A549 treated with Hydrocortisone at 1 μM for 4 hours (cell line): Measurements from ENCODE around the gene MRFAP1. TPM values are rescaled to one million over a fixed set of nuclear protein-coding genes. Genes with fewer than 3 reads are reported as not detected.

Experiments used
- total RNA-seq: library from RNA; stranded (reverse); fragments of 200-300 nt; extraction: Qiagen RNA extraction; gene quantifications from 5 replicates; pipeline ENCODE4 v1.2.3, GENCODE V29; 2022

MRFAP1 gene
- 264 to 286 TPM (median 272 TPM) in 5 replicates for total RNA-seq

DNA sequence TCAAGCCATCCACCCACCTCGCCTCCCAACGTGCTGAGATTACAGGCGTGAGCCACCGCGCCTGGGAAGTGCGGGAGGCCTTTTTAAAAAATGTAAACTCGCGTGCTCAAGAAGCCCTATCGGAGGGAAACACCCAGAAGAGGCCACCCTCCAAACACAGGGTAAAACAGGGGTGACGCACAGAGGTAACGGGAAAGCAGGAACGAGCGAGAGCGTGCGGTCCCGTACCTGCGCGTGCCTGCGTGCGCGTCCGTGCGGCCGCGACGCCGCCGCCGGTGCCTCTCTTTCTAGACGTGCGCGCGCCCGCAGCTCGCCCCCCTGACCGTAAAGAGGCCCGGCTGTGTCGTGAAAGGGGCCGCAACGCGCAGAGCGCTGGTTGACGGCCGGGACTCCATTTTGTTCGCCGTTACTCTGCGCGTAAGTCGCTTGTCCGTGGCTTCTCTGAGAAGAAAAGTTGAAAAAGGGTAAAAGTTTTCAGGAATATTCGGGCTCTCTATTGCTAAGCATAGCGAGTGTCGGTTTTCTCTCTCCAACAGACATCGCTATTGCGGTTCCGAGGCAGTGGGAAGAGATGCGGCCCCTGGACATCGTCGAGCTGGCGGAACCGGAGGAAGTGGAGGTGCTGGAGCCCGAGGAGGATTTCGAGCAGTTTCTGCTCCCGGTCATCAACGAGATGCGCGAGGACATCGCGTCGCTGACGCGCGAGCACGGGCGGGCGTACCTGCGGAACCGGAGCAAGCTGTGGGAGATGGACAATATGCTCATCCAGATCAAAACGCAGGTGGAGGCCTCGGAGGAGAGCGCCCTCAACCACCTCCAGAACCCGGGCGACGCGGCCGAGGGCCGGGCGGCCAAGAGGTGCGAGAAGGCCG, at the start of gene MRFAP1:
Gene MRFAP1, plus strand, starts transcription at position 394 of the 872 bp plus-strand sequence. Its CDS starts 178 bp downstream, at position 572.

Other genes starting within 250 kb of the MRFAP1 start
- gene PPP2R2C, start 168.1 kb upstream of the MRFAP1 start, total RNA-seq = 31.0 to 37.7 TPM (median 35.7 TPM) in 5 replicates
- gene MAN2B2, start 65.5 kb upstream of the MRFAP1 start, total RNA-seq = 8.6 to 10.3 TPM (median 9.4 TPM) in 5 replicates
- gene S100P, start 53.2 kb downstream of the MRFAP1 start, total RNA-seq = 44.4 to 144 TPM (median 132 TPM) in 5 replicates
- gene MRFAP1L1, start 69.2 kb downstream of the MRFAP1 start, total RNA-seq = 31.8 to 38.1 TPM (median 34.5 TPM) in 5 replicates
- gene BLOC1S4, start 75.5 kb downstream of the MRFAP1 start, total RNA-seq = 13.1 to 19.6 TPM (median 17.3 TPM) in 5 replicates
- gene KIAA0232, start 142.0 kb downstream of the MRFAP1 start, total RNA-seq = 11.1 to 22.9 TPM (median 16.5 TPM) in 5 replicates